Nucleus accumbens (tissue), 56 donors: ENCODE data around the gene SCNM1.
"Not testable (repeated sequence)": the region's sequence is repeated elsewhere in the genome, so short reads cannot be mapped to it uniquely, and the experiment has no call there.

Experiments
- DNase-seq, 56 donors: peaks; one replicate each; lab custom pipeline; 2025; lab: John Stamatoyannopoulos, UW

Gene SCNM1

GRCh38 chr1:151189637-151190445 is 23.9 kb downstream of the SCNM1 start, which contains the start of gene VPS72:
Gene VPS72, minus strand, starts transcription at chr1:151190197. Its CDS starts 76 bp downstream, at chr1:151190121.
- DNase-seq: peak; percentile 15 to 90 (median 73)

- DNase-seq: no peak
Measured at GRCh38 chr1:151192047-151192446, 26.1 kb downstream of the SCNM1 start.

- no peak for DNase-seq
Measured at GRCh38 chr1:151193304-151193703, 27.4 kb downstream of the SCNM1 start.

GRCh38 chr1:151193856-151194255 is 27.9 kb downstream of the SCNM1 start:
- DNase-seq: no peak

- DNase-seq: peak in 29 of 56 donors; percentile 1 to 59 (median 18)
Measured at GRCh38 chr1:151194894-151195594, 29.1 kb downstream of the SCNM1 start.

- peak in 37 of 56 donors; percentile 1 to 81 (median 23) for DNase-seq
Measured at GRCh38 chr1:151196292-151196800, 30.4 kb downstream of the SCNM1 start.

GRCh38 chr1:151197863-151198253 is 31.9 kb downstream of the SCNM1 start:
- DNase-seq: peak in 2 of 56 donors; percentile 14 to 35

GRCh38 chr1:151198254-151199127 is 32.5 kb downstream of the SCNM1 start, which contains the start of gene PIP5K1A:
Gene PIP5K1A, plus strand, starts transcription at chr1:151198552. Its CDS starts 445 bp downstream, at chr1:151198997.
- DNase-seq: peak; percentile 45 to 100 (median 97)

GRCh38 chr1:151199873-151200581 is 34.1 kb downstream of the SCNM1 start:
- DNase-seq: peak in 27 of 56 donors; percentile 2 to 64 (median 13)

- not testable (repeated sequence) for DNase-seq
Measured at GRCh38 chr1:151205381-151205965, 39.5 kb downstream of the SCNM1 start.

- DNase-seq: no peak
Measured at GRCh38 chr1:151210830-151211229, 44.9 kb downstream of the SCNM1 start.

- no peak for DNase-seq
Measured at GRCh38 chr1:151211972-151212705, 46.2 kb downstream of the SCNM1 start.

GRCh38 chr1:151213560-151213959 is 47.6 kb downstream of the SCNM1 start:
- no peak for DNase-seq
